HuH-7.5 (cell line): ENCODE data around the gene ISCU.
"Not testable (repeated sequence)": the region's sequence is repeated elsewhere in the genome, so short reads cannot be mapped to it uniquely, and the experiment has no call there.

ENCODE experiments used
- DNase-seq: peaks from one replicate; pipeline ENCODE4 v3.0.0; 2011; ENCODE audit warnings: low spot score

The ISCU gene

DNA sequence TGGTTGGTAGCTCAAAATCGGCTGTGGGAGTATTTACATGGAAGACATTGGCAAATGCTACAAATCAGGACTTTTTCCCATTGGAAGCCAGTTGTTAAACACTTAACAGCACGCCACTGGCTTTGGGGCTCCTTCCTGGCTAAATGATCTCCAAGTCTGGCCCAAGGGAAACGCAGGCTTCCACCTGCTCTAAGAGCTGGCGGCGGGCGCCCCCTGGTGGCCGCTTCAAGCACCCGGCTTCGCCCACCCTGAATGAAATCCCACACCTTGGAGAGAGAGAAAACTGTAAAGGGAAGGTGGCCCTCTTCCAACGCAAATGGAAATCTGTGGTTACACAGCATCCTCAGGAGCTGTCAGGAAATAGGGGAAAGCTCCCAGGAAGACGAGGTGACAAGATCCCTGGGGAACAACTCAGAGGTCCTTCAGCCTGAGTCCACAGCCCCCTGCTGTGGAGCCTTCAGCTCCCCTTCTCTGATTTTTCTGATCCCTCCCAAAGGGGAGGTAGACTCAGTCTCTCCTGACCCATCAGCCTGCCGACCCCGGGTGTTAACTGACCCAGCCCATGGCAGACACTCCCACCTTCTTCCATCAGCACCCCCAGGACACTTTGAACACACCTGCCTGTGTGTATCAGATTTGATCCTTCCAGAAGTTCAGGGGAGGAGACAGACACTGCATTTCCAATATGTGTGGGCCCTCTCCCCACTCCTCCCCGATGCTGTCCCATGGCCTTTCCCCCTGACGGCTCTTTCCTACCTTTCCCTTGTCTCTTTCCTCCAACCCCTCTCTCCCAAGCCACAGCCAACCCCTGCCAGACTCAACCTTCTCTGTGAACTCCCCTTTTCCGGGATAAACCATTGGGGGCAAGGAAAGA lies 55.9 kb downstream of the ISCU start:
- DNase-seq, result peak; percentile 80

DNA sequence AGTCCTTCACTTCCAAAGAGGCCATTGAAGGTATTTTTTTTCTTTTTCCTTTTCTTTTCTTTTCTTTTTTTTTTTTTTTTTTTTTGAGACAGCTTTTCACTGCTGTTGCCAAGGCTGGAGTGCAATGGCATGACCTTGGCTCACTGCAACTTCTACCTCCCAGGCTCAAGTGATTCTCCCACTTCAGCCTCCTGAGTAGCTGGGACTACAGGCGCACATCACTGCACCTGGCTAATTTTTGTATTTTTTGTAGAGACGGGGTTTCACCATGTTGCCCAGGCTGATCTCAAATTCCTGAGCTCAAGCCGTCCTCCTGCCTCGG lies 56.5 kb downstream of the ISCU start:
- DNase-seq, result not testable (repeated sequence)
